Upper lobe of left lung (tissue), 4 donors: ENCODE data around the gene GPD2.

Source experiments
- EP300 ChIP-seq, 4 donors: sonication (generic); formaldehyde crosslinking; IDR thresholded peaks; one replicate each; pipeline ENCODE4 v1.5.1; 2017; ENCODE audit warnings: antibody characterized with exemption in 4 of 4, control low read depth in 2 of 4
- POLR2A ChIP-seq, 4 donors: fragments of 450-650 bp; IDR thresholded peaks; one replicate each; pipeline ENCODE4 v1.5.1; 2016 to 2017; ENCODE audit warnings: antibody characterized with exemption in 4 of 4, mild to moderate bottlenecking in 2 of 4
- TF ChIP-seq, protein P1 (sequence below), 6 experiments: fragments of 450-650 bp in 4 of 6; fragments of 200-600 bp in 2 of 6; sonication (generic) in 2 of 6; IDR thresholded peaks; one replicate each; pipeline ENCODE4 v1.5.1; 2016 to 2019; ENCODE audit warnings: antibody characterized with exemption in 6 of 6

DNA sequence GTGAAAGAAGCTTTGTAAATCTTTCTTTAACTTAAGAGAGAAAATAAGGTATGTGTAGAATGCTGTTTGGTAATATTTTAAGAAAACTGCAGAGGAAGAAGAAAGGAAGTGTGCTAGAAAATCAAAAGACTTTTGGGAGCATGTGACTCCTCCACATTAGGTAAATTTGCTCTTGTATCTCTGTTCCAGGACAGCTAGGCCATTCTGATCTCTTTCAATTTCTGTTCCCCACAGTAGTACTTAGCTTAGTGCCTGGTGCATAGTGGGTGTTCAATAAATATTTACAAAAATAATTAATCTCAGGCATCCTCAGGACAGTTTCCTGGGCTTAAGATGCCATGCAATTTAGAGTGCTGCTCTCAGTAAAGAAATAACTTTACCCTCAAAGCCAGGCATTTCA lies 105.0 kb downstream of the GPD2 start:
- TF ChIP-seq POLR2A (IDR thresholded peaks at IDR 0.05) (no peak), EP300 (IDR thresholded peaks at IDR 0.05) (no peak)
- TF ChIP-seq, protein P1, sequence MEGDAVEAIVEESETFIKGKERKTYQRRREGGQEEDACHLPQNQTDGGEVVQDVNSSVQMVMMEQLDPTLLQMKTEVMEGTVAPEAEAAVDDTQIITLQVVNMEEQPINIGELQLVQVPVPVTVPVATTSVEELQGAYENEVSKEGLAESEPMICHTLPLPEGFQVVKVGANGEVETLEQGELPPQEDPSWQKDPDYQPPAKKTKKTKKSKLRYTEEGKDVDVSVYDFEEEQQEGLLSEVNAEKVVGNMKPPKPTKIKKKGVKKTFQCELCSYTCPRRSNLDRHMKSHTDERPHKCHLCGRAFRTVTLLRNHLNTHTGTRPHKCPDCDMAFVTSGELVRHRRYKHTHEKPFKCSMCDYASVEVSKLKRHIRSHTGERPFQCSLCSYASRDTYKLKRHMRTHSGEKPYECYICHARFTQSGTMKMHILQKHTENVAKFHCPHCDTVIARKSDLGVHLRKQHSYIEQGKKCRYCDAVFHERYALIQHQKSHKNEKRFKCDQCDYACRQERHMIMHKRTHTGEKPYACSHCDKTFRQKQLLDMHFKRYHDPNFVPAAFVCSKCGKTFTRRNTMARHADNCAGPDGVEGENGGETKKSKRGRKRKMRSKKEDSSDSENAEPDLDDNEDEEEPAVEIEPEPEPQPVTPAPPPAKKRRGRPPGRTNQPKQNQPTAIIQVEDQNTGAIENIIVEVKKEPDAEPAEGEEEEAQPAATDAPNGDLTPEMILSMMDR (IDR thresholded peaks at IDR 0.05): no peak
